Lower leg skin (tissue), 3 donors: Measurements from ENCODE around the gene CXCL10.
"Not testable (repeated sequence)": the region's sequence is repeated elsewhere in the genome, so short reads cannot be mapped to it uniquely, and the experiment has no call there.

Source experiments
- CTCF ChIP-seq, 3 donors: fragments of 450-650 bp; IDR thresholded peaks; one replicate each; pipeline ENCODE4 v1.5.1; 2016; ENCODE audit warnings: antibody characterized with exemption in 3 of 3, mild to moderate bottlenecking in 3 of 3, moderate library complexity in 2 of 3
- POLR2A ChIP-seq, 2 donors: fragments of 450-650 bp; IDR thresholded peaks; one replicate each; pipeline ENCODE4 v1.6.1; 2016 to 2017; ENCODE audit warnings: antibody characterized with exemption in 2 of 2, mild to moderate bottlenecking in 1 of 2, moderate library complexity in 1 of 2

GRCh38 chr4:76044686-76045085 is 21.4 kb upstream of the CXCL10 start:
- not testable (repeated sequence) for TF ChIP-seq POLR2A, CTCF (IDR thresholded peaks at IDR 0.05)
